PFSK-1 (cell line): ENCODE measurements around the gene TMEM225B.

Experiments used
- FOXP2 ChIP-seq: optimal IDR thresholded peaks from 2 replicates; pipeline ENCODE3; 2011; ENCODE audit warnings: borderline replicate concordance, control low read depth, inconsistent platforms; ENCODE audit not compliant: insufficient read depth; ENCODE audit errors: extremely low read length, extremely low read depth
- POLR2AphosphoS5 ChIP-seq: IDR thresholded peaks from 2 replicates; pipeline ENCODE4 v1.6.1; 2012; ENCODE audit warnings: low read depth, mild to moderate bottlenecking, control low read depth, low read length, moderate library complexity
- REST ChIP-seq, 2 experiments: IDR thresholded peaks; 2 replicates each; pipeline versions ENCODE4 v1.6.1 to v1.8.0; 2011 to 2012; ENCODE audit warnings: low read depth in 2 of 2, low read length in 2 of 2, control low read depth in 1 of 2, inconsistent platforms in 1 of 2, mild to moderate bottlenecking in 1 of 2, moderate library complexity in 1 of 2; ENCODE audit not compliant: insufficient read depth in 1 of 2
- SIN3A ChIP-seq: IDR thresholded peaks from 2 replicates; pipeline ENCODE4 v1.6.1; 2012; ENCODE audit warnings: mild to moderate bottlenecking, low read length, moderate library complexity, borderline replicate concordance; ENCODE audit not compliant: insufficient read depth
- TAF1 ChIP-seq: IDR thresholded peaks from 2 replicates; pipeline ENCODE4 v1.6.1; 2012; ENCODE audit warnings: low read length, control low read depth, borderline replicate concordance; ENCODE audit not compliant: insufficient read depth

TMEM225B gene

GRCh38 chr7:99559175-99559915 is 38.7 kb upstream of the TMEM225B start:
- TF ChIP-seq SIN3A (no peak), FOXP2 (no peak), TAF1 (no peak), POLR2AphosphoS5 (no peak), REST (IDR thresholded peaks at IDR 0.05; ENCODE audit: insufficient read depth in 1 of 2, low read depth in 2 of 2, low read length in 2 of 2) (no peak)

- no peak for TF ChIP-seq FOXP2
- no peak for TF ChIP-seq REST (IDR thresholded peaks at IDR 0.05; ENCODE audit: insufficient read depth in 1 of 2, low read depth in 2 of 2, low read length in 2 of 2)
- no peak for TF ChIP-seq POLR2AphosphoS5
- TF ChIP-seq SIN3A: no peak
- no peak for TF ChIP-seq TAF1
Observed at GRCh38 chr7:99560834-99561736, 37.0 kb upstream of the TMEM225B start.

- TF ChIP-seq TAF1 (no peak), POLR2AphosphoS5 (no peak), FOXP2 (no peak), SIN3A (no peak), REST (IDR thresholded peaks at IDR 0.05; ENCODE audit: insufficient read depth in 1 of 2, low read depth in 2 of 2, low read length in 2 of 2) (no peak)
Observed at GRCh38 chr7:99561737-99562051, 36.4 kb upstream of the TMEM225B start.

- no peak for TF ChIP-seq SIN3A
- no peak for TF ChIP-seq TAF1
- TF ChIP-seq REST (IDR thresholded peaks at IDR 0.05; ENCODE audit: insufficient read depth in 1 of 2, low read depth in 2 of 2, low read length in 2 of 2): no peak
- no peak for TF ChIP-seq POLR2AphosphoS5
- no peak for TF ChIP-seq FOXP2
Observed at GRCh38 chr7:99562114-99562784, 35.8 kb upstream of the TMEM225B start.
